ENCODE data around the gene SMS. TPM values are rescaled to one million over a fixed set of nuclear protein-coding genes. Genes with fewer than 3 reads are reported as not detected.

The SMS gene
- total RNA-seq, 3 donors from 2014 or later, result 43.6 to 64.7 (median 44.5) TPM

GRCh38 chrX:22015139-22015750 lies 74.7 kb downstream of the SMS start:
- Histone ChIP-seq H3K36me3 (no peaks in the 10 kb centered on the region), H3K9me3 (no peaks in the 10 kb centered on the region), H3K4me1 (no peaks in the 10 kb centered on the region), H3K27me3 (peaks cover 0 to 31% of the 10 kb centered on the region in 2 donors), H3K27ac (no peak overlapping the region), H3K4me3 (no peak overlapping the region)
- no peak for DNase-seq (ENCODE audit: low spot score in 2 of 2)
- TF ChIP-seq CTCF (IDR thresholded peaks at IDR 0.05), result no peak
- intact Hi-C loops (cut with DNase I; ENCODE audit: low total_unique reads), result no loop called here

GRCh38 chrX:22021751-22022324 lies 81.3 kb downstream of the SMS start:
- TF ChIP-seq POLR2AphosphoS5 (IDR thresholded peaks at IDR 0.05) (no peak), CTCF (IDR thresholded peaks at IDR 0.05) (no peak), POLR2A (IDR thresholded peaks at IDR 0.05) (no peak)
- H3K36me3 ChIP-seq, result no peaks in the 10 kb centered on the region
- H3K9me3 ChIP-seq, result peaks cover 0 to 4% of the 10 kb centered on the region in 2 donors
- H3K4me1 ChIP-seq, result no peaks in the 10 kb centered on the region
- no peak for DNase-seq (ENCODE audit: low spot score in 2 of 2)
- peaks cover 0 to 24% of the 10 kb centered on the region in 2 donors for H3K27me3 ChIP-seq
- no peak overlapping the region for H3K4me3 ChIP-seq
- no peak overlapping the region for H3K27ac ChIP-seq
- intact Hi-C loops (cut with DNase I; ENCODE audit: low total_unique reads), result no loop called here

GRCh38 chrX:22024577-22024976 lies 84.1 kb downstream of the SMS start:
- Histone ChIP-seq H3K4me1 (no peaks in the 10 kb centered on the region), H3K4me3 (no peak overlapping the region), H3K27me3 (peaks cover 0 to 19% of the 10 kb centered on the region in 2 donors), H3K36me3 (no peaks in the 10 kb centered on the region), H3K9me3 (peaks cover 0 to 4% of the 10 kb centered on the region in 2 donors), H3K27ac (no peak overlapping the region)
- TF ChIP-seq POLR2A (IDR thresholded peaks at IDR 0.05) (no peak), POLR2AphosphoS5 (IDR thresholded peaks at IDR 0.05) (no peak), CTCF (IDR thresholded peaks at IDR 0.05) (no peak)
- no peak for DNase-seq (ENCODE audit: low spot score in 2 of 2)
- intact Hi-C loops (cut with DNase I; ENCODE audit: low total_unique reads), result no loop called here

GRCh38 chrX:22025751-22026150 lies 85.2 kb downstream of the SMS start:
- Histone ChIP-seq H3K4me3 (no peak overlapping the region), H3K27me3 (peaks cover 0 to 18% of the 10 kb centered on the region in 2 donors), H3K9me3 (peaks cover 0 to 4% of the 10 kb centered on the region in 2 donors), H3K27ac (no peak overlapping the region), H3K36me3 (no peaks in the 10 kb centered on the region), H3K4me1 (no peaks in the 10 kb centered on the region)
- intact Hi-C loops (cut with DNase I; ENCODE audit: low total_unique reads), result no loop called here
- no peak for TF ChIP-seq POLR2A (IDR thresholded peaks at IDR 0.05)
- no peak for TF ChIP-seq CTCF (IDR thresholded peaks at IDR 0.05)
- no peak for TF ChIP-seq POLR2AphosphoS5 (IDR thresholded peaks at IDR 0.05)
- DNase-seq (ENCODE audit: low spot score in 2 of 2), result no peak

- H3K36me3 ChIP-seq, result no peaks in the 10 kb centered on the region
- TF ChIP-seq POLR2A (IDR thresholded peaks at IDR 0.05) (no peak), CTCF (IDR thresholded peaks at IDR 0.05) (no peak), POLR2AphosphoS5 (IDR thresholded peaks at IDR 0.05) (no peak)
- no peak overlapping the region for H3K4me3 ChIP-seq
- H3K4me1 ChIP-seq, result no peaks in the 10 kb centered on the region
- peaks cover 0 to 18% of the 10 kb centered on the region in 2 donors for H3K27me3 ChIP-seq
- intact Hi-C loops (cut with DNase I; ENCODE audit: low total_unique reads), result no loop called here
- no peaks in the 10 kb centered on the region for H3K9me3 ChIP-seq
- no peak for DNase-seq (ENCODE audit: low spot score in 2 of 2)
- no peak overlapping the region for H3K27ac ChIP-seq
These were observed 86.2 kb downstream of the SMS start for GRCh38 chrX:22026731-22027130.

Data from breast epithelium (tissue), 4 donors.